OCI-LY7 (cell line): Measurements from ENCODE around the gene ARHGEF17.

Experiments used
- EZH2phosphoT487 ChIP-seq: fragments of 200-600 bp; sonication (generic); IDR thresholded peaks from 2 replicates; pipeline ENCODE4 v1.6.1; 2018; ENCODE audit warnings: low read depth, borderline replicate concordance, mild to moderate bottlenecking, mixed run types, antibody characterized with exemption, low read length, moderate library complexity, mixed read lengths
- TF ChIP-seq, protein P1 (sequence below): fragments of 200-600 bp; sonication (generic); conservative IDR thresholded peaks from 2 replicates; pipeline ENCODE4 v1.5.1; 2014; ENCODE audit warnings: mild to moderate bottlenecking, antibody characterized with exemption, low read length, moderate library complexity, mixed read lengths

DNA sequence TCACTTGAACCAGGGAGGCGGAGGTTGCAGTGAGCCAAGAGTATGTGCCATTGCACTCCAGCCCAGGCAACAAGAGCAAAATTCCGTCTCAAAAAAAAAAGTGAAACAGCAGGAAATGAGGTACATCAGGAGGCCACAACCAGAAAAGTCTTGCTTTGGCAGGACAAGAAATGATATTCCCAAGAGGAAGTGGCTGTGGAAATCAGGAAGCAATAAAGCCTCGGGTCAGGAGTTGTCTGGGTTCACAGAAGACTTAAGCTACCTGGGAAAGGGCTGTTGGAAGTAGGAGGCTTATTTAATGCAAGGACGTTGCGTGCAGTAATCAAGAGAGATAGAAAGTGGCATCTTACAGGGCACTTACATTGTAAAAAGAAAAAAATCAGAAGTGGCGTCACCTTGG is 58.9 kb downstream of the ARHGEF17 start:
- TF ChIP-seq, protein P1, sequence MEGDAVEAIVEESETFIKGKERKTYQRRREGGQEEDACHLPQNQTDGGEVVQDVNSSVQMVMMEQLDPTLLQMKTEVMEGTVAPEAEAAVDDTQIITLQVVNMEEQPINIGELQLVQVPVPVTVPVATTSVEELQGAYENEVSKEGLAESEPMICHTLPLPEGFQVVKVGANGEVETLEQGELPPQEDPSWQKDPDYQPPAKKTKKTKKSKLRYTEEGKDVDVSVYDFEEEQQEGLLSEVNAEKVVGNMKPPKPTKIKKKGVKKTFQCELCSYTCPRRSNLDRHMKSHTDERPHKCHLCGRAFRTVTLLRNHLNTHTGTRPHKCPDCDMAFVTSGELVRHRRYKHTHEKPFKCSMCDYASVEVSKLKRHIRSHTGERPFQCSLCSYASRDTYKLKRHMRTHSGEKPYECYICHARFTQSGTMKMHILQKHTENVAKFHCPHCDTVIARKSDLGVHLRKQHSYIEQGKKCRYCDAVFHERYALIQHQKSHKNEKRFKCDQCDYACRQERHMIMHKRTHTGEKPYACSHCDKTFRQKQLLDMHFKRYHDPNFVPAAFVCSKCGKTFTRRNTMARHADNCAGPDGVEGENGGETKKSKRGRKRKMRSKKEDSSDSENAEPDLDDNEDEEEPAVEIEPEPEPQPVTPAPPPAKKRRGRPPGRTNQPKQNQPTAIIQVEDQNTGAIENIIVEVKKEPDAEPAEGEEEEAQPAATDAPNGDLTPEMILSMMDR: no peak
- no peak for TF ChIP-seq EZH2phosphoT487
